ENCODE measurements around the gene OR2M2.

The OR2M2 gene, protein sequence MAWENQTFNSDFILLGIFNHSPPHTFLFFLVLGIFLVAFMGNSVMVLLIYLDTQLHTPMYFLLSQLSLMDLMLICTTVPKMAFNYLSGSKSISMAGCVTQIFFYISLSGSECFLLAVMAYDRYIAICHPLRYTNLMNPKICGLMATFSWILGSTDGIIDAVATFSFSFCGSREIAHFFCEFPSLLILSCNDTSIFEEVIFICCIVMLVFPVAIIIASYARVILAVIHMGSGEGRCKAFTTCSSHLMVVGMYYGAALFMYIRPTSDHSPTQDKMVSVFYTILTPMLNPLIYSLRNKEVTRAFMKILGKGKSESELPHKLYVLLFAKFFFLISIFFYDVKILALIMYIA

DNA sequence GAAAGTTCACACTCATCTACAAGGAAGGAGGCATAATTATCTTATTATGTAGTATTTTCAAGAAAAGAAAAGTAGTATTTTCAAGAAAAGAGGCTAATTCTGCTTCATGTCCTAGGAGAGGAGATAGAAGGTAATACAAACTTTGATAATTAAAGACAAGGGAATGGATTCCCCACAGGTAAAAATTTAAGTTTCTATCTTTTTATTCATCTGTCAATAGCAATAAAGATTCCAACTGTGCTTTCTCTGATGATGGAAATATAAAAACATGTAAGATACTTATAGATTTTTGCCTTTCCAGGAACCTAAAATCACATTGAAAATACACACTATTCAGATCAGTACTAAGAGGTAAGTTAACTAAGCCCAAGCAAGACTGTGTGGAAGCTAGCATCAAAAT is at the start of gene OR2M2:
Gene OR2M2 (plus strand): TSS at position 301 of the 400 bp plus-strand sequence. CDS start 5,165 bp downstream, outside the sequence.
- no peak for TF ChIP-seq EZH2 (IDR thresholded peaks at IDR 0.05; ENCODE audit: borderline replicate concordance, low read depth, low read length, severe bottlenecking)
- TF ChIP-seq, protein P1, sequence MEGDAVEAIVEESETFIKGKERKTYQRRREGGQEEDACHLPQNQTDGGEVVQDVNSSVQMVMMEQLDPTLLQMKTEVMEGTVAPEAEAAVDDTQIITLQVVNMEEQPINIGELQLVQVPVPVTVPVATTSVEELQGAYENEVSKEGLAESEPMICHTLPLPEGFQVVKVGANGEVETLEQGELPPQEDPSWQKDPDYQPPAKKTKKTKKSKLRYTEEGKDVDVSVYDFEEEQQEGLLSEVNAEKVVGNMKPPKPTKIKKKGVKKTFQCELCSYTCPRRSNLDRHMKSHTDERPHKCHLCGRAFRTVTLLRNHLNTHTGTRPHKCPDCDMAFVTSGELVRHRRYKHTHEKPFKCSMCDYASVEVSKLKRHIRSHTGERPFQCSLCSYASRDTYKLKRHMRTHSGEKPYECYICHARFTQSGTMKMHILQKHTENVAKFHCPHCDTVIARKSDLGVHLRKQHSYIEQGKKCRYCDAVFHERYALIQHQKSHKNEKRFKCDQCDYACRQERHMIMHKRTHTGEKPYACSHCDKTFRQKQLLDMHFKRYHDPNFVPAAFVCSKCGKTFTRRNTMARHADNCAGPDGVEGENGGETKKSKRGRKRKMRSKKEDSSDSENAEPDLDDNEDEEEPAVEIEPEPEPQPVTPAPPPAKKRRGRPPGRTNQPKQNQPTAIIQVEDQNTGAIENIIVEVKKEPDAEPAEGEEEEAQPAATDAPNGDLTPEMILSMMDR (IDR thresholded peaks at IDR 0.05; ENCODE audit: borderline replicate concordance, extremely low read depth, low read length, poor library complexity, severe bottlenecking): no peak
- Histone ChIP-seq H3K4me1 (ENCODE audit: insufficient read depth, low read length) (no peaks in the 10 kb centered on the region), H3K4me2 (ENCODE audit: insufficient read depth, low read length) (no peak within 1 kb of the TSS), H3K27me3 (ENCODE audit: insufficient read depth, low read length, poor library complexity) (no peaks in the 10 kb centered on the region), H2AFZ (ENCODE audit: low read depth, low read length) (no peak within 1 kb of the TSS), H3K9ac (ENCODE audit: low read depth, low read length) (no peak within 1 kb of the TSS), H3K79me2 (ENCODE audit: insufficient read depth, low read length) (no peaks in the 10 kb centered on the region), H3K9me3 (ENCODE audit: insufficient read depth, low read length, severe bottlenecking) (no peaks in the 10 kb centered on the region), H3K4me3 (ENCODE audit: low read depth in 1 of 2, low read length in 2 of 2) (no peak within 1 kb of the TSS), H3K36me3 (ENCODE audit: insufficient read depth, low read length) (no peaks in the 10 kb centered on the region), H4K20me1 (ENCODE audit: insufficient read depth, low read length) (no peaks in the 10 kb centered on the region), H3K27ac (ENCODE audit: low read length) (no peak within 1 kb of the TSS)
- ATAC-seq (ENCODE audit: insufficient read depth, low read depth) (no peak), DNase-seq (no peak)

DNA sequence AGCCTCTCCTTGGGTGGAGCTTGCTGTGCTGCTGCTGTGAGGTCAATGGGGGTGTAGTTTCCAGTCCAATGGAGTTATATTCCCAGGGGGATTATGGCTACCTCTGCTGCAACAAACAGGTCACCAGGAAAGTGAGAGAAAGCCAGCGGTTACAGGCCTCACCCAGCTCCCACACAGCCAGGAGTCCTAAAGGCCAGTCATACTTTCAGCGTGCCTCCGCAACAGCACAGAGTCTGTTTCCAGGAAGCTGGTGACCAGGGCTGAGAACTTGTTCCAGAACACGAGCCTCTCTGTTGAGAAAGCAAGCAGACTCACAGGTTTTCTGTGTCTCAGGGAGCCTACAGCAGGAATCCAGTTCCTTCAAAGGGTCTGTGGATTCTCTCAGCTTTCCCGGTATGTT is 47.0 kb upstream of the OR2M2 start:
- ATAC-seq (ENCODE audit: insufficient read depth, low read depth) (no peak), DNase-seq (no peak)
- Histone ChIP-seq H3K36me3 (ENCODE audit: insufficient read depth, low read length) (no peaks in the 10 kb centered on the region), H3K9me3 (ENCODE audit: insufficient read depth, low read length, severe bottlenecking) (peaks cover 3% of the 10 kb centered on the region), H3K27ac (ENCODE audit: low read length) (no peak overlapping the region), H3K4me2 (ENCODE audit: insufficient read depth, low read length) (no peak overlapping the region), H3K4me1 (ENCODE audit: insufficient read depth, low read length) (no peaks in the 10 kb centered on the region), H3K79me2 (ENCODE audit: insufficient read depth, low read length) (no peaks in the 10 kb centered on the region), H4K20me1 (ENCODE audit: insufficient read depth, low read length) (no peaks in the 10 kb centered on the region), H3K4me3 (ENCODE audit: low read depth in 1 of 2, low read length in 2 of 2) (no peak overlapping the region), H3K27me3 (ENCODE audit: insufficient read depth, low read length, poor library complexity) (no peaks in the 10 kb centered on the region), H3K9ac (ENCODE audit: low read depth, low read length) (no peak overlapping the region), H2AFZ (ENCODE audit: low read depth, low read length) (no peak overlapping the region)
- TF ChIP-seq EZH2 (IDR thresholded peaks at IDR 0.05; ENCODE audit: borderline replicate concordance, low read depth, low read length, severe bottlenecking): no peak
- TF ChIP-seq, protein P1 (IDR thresholded peaks at IDR 0.05; ENCODE audit: borderline replicate concordance, extremely low read depth, low read length, poor library complexity, severe bottlenecking): no peak

DNA sequence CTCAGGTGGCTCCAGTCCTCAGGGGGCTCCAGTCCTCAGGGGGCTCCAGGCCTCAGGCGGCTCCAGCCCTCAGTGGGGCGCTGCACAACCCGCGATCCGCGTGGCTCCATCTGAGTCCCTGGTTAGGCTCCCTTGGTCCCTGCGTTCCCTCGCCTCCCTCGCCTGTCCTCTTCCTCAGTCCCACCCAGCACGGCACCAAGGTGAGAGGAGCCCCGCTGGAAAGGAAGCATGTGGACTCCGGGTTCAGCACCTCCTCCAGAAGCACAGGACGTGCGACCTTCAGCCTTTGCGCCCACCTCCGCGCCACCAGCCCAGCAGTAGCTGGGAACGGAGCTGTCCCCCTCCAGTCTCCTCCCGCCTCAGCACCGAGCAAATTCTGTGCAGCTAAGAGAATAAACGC is 37.8 kb upstream of the OR2M2 start:
- Histone ChIP-seq H3K27me3 (ENCODE audit: insufficient read depth, low read length, poor library complexity) (no peaks in the 10 kb centered on the region), H4K20me1 (ENCODE audit: insufficient read depth, low read length) (no peaks in the 10 kb centered on the region), H3K4me2 (ENCODE audit: insufficient read depth, low read length) (no peak overlapping the region), H3K9me3 (ENCODE audit: insufficient read depth, low read length, severe bottlenecking) (no peaks in the 10 kb centered on the region), H3K79me2 (ENCODE audit: insufficient read depth, low read length) (no peaks in the 10 kb centered on the region), H3K4me3 (ENCODE audit: low read depth in 1 of 2, low read length in 2 of 2) (no peak overlapping the region), H3K27ac (ENCODE audit: low read length) (no peak overlapping the region), H3K4me1 (ENCODE audit: insufficient read depth, low read length) (no peaks in the 10 kb centered on the region), H2AFZ (ENCODE audit: low read depth, low read length) (no peak overlapping the region), H3K9ac (ENCODE audit: low read depth, low read length) (no peak overlapping the region), H3K36me3 (ENCODE audit: insufficient read depth, low read length) (no peaks in the 10 kb centered on the region)
- no peak for ATAC-seq (ENCODE audit: insufficient read depth, low read depth)
- TF ChIP-seq, protein P1 (IDR thresholded peaks at IDR 0.05; ENCODE audit: borderline replicate concordance, extremely low read depth, low read length, poor library complexity, severe bottlenecking): no peak
- no peak for TF ChIP-seq EZH2 (IDR thresholded peaks at IDR 0.05; ENCODE audit: borderline replicate concordance, low read depth, low read length, severe bottlenecking)
- DNase-seq: no peak
